ENCODE measurements around the gene SFMBT2.

The SFMBT2 gene

GRCh38 chr10:7424919-7425318, 14.1 kb upstream of the SFMBT2 start:
- DNase-seq: no peak

GRCh38 chr10:7424315-7424714, 13.5 kb upstream of the SFMBT2 start:
- DNase-seq: peak in 1 of 6 experiments; percentile 5

GRCh38 chr10:7423521-7423920, 12.7 kb upstream of the SFMBT2 start:
- no peak for DNase-seq

- DNase-seq: no peak
Observed at GRCh38 chr10:7421526-7421925, 10.7 kb upstream of the SFMBT2 start.

GRCh38 chr10:7419998-7420397, 9.2 kb upstream of the SFMBT2 start:
- no peak for DNase-seq

- no peak for DNase-seq
Observed at GRCh38 chr10:7417807-7418206, 7.0 kb upstream of the SFMBT2 start.

GRCh38 chr10:7417103-7417623, 6.3 kb upstream of the SFMBT2 start:
- DNase-seq: peak in 3 of 6 experiments; percentile 11 to 55 (median 53)

- DNase-seq: no peak
Observed at GRCh38 chr10:7414766-7415165, 3.9 kb upstream of the SFMBT2 start.

GRCh38 chr10:7412928-7413282, 2.1 kb upstream of the SFMBT2 start:
- peak in 1 of 6 experiments; percentile 32 for DNase-seq

- peak in 3 of 6 experiments; percentile 12 to 32 (median 30) for DNase-seq
Observed at GRCh38 chr10:7412237-7412927, 1.5 kb upstream of the SFMBT2 start.

GRCh38 chr10:7411671-7412128, 866 bp upstream of the SFMBT2 start:
- DNase-seq: peak in 4 of 6 experiments; percentile 15 to 67 (median 46)

GRCh38 chr10:7410301-7410861, 453 bp downstream of the SFMBT2 start:
- peak in 4 of 6 experiments; percentile 23 to 46 (median 32) for DNase-seq

- DNase-seq: peak in 2 of 6 experiments; percentile 27 to 40
Observed at GRCh38 chr10:7409732-7410168, 1.1 kb downstream of the SFMBT2 start.

GRCh38 chr10:7409045-7409731, 1.6 kb downstream of the SFMBT2 start:
- peak; percentile 42 to 63 (median 50) for DNase-seq

- peak in 4 of 6 experiments; percentile 12 to 50 (median 41) for DNase-seq
Observed at GRCh38 chr10:7408291-7409044, 2.4 kb downstream of the SFMBT2 start.

- peak; percentile 15 to 60 (median 43) for DNase-seq
Observed at GRCh38 chr10:7407368-7408290, 3.2 kb downstream of the SFMBT2 start.

GRCh38 chr10:7406712-7407333, 4.0 kb downstream of the SFMBT2 start:
- peak in 1 of 6 experiments; percentile 4 for DNase-seq

GRCh38 chr10:7405637-7406036, 5.2 kb downstream of the SFMBT2 start:
- no peak for DNase-seq

GRCh38 chr10:7403620-7404019, 7.2 kb downstream of the SFMBT2 start:
- no peak for DNase-seq

GRCh38 chr10:7401782-7402181, 9.1 kb downstream of the SFMBT2 start:
- DNase-seq: no peak

- no peak for DNase-seq
Observed at GRCh38 chr10:7401156-7401555, 9.7 kb downstream of the SFMBT2 start.

Measured in stimulated activated naive CD4-positive, alpha-beta T cell (primary cell).